G401.6 (cell line): ENCODE results near the gene FBXO41.

Experiments
- FAIRE-seq: peaks from 2 replicates; lab custom pipeline; 2012; peaks lifted over from hg19 to GRCh38; lab: Jason Lieb, UNC

Gene FBXO41

GRCh38 chr2:73244580-73244979, 39.7 kb downstream of the FBXO41 start:
- no peak for FAIRE-seq

GRCh38 chr2:73243884-73244570, 40.3 kb downstream of the FBXO41 start:
- no peak for FAIRE-seq

- no peak for FAIRE-seq
Observed at GRCh38 chr2:73239776-73240175, 44.5 kb downstream of the FBXO41 start.

GRCh38 chr2:73238976-73239375, 45.3 kb downstream of the FBXO41 start:
- FAIRE-seq = no peak

- no peak for FAIRE-seq
Observed at GRCh38 chr2:73238149-73238548, 46.1 kb downstream of the FBXO41 start.

- FAIRE-seq = no peak
Observed at GRCh38 chr2:73237168-73237567, 47.1 kb downstream of the FBXO41 start.

GRCh38 chr2:73235315-73236028, 48.8 kb downstream of the FBXO41 start:
- FAIRE-seq = no peak

- no peak for FAIRE-seq
Observed at GRCh38 chr2:73233932-73234832, 50.1 kb downstream of the FBXO41 start, which contains the start of gene CCT7. Gene CCT7, plus strand, starts transcription at chr2:73234308. Its CDS starts 71 bp downstream, at chr2:73234379.

- peak; percentile 98 for FAIRE-seq
Observed at GRCh38 chr2:73233154-73233931, 50.9 kb downstream of the FBXO41 start, which contains the start of gene PRADC1. Gene PRADC1, minus strand, starts transcription at chr2:73233239. Its CDS starts 79 bp downstream, at chr2:73233160.

GRCh38 chr2:73232403-73233153, 51.7 kb downstream of the FBXO41 start:
- no peak for FAIRE-seq

GRCh38 chr2:73228631-73229030, 55.6 kb downstream of the FBXO41 start:
- FAIRE-seq = no peak

- FAIRE-seq = no peak
Observed at GRCh38 chr2:73227086-73227485, 57.2 kb downstream of the FBXO41 start.

- FAIRE-seq = no peak
Observed at GRCh38 chr2:73225513-73226360, 58.5 kb downstream of the FBXO41 start.

- no peak for FAIRE-seq
Observed at GRCh38 chr2:73223821-73224220, 60.5 kb downstream of the FBXO41 start.

GRCh38 chr2:73218298-73218697, 66.0 kb downstream of the FBXO41 start:
- no peak for FAIRE-seq

- FAIRE-seq = no peak
Observed at GRCh38 chr2:73217826-73218225, 66.5 kb downstream of the FBXO41 start.

- no peak for FAIRE-seq
Observed at GRCh38 chr2:73217160-73217559, 67.1 kb downstream of the FBXO41 start.

GRCh38 chr2:73215254-73215653, 69.0 kb downstream of the FBXO41 start:
- FAIRE-seq = no peak

GRCh38 chr2:73214120-73215035, 69.9 kb downstream of the FBXO41 start, which contains the start of gene SMYD5:
Gene SMYD5, plus strand, starts transcription at chr2:73214245. Its CDS starts 22 bp downstream, at chr2:73214267.
- peak; percentile 49 for FAIRE-seq
